Right lobe of liver (tissue), 6 donors: ENCODE measurements around the gene KL. TPM values are rescaled to one million over a fixed set of nuclear protein-coding genes. Genes with fewer than 3 reads are reported as not detected.

Source experiments
- ATAC-seq, 4 donors: fragments of 200-7000 bp; cut with Tn5 transposase; one replicate each; pipeline ENCODE4 v1.9.1; 2020; ENCODE audit warnings: mild to moderate bottlenecking in 4 of 4, moderate library complexity in 4 of 4
- DNase-seq, 3 donors: peaks; one replicate each; pipeline ENCODE4 v3.0.0-alpha.2; 2020
- H3K27ac ChIP-seq, 3 donors: fragments of 200-600 bp; one replicate each; pipeline ENCODE4 v1.8.0; 2022
- H3K27me3 ChIP-seq, 2 donors: fragments of 200-600 bp; one replicate each; pipeline ENCODE4 v1.8.0; 2022
- H3K36me3 ChIP-seq, 4 donors: fragments of 200-600 bp; sonication (generic) in 1 of 4; one replicate each; pipeline versions ENCODE4 v1.5.1 to v1.8.0; 2017 to 2022; ENCODE audit warnings: control low read depth in 1 of 4
- H3K4me1 ChIP-seq, 4 donors: fragments of 200-600 bp; sonication (generic) in 1 of 4; one replicate each; pipeline versions ENCODE4 v1.5.1 to v1.8.0; 2017 to 2022; ENCODE audit warnings: control low read depth in 1 of 4
- H3K4me3 ChIP-seq, 3 donors: fragments of 200-600 bp; one replicate each; pipeline ENCODE4 v1.8.0; 2022
- H3K9me3 ChIP-seq, 4 donors: fragments of 200-600 bp; sonication (generic) in 1 of 4; one replicate each; pipeline versions ENCODE4 v1.5.1 to v1.8.0; 2017 to 2022; ENCODE audit warnings: control low read depth in 1 of 4
- CTCF ChIP-seq, 4 donors: fragments of 200-600 bp in 3 of 4; fragments of 450-650 bp in 1 of 4; IDR thresholded peaks; one replicate each; pipeline versions ENCODE4 v1.5.1 to v1.8.0; 2016 to 2022; ENCODE audit warnings: antibody characterized with exemption in 4 of 4, mild to moderate bottlenecking in 2 of 4
- POLR2A ChIP-seq: fragments of 450-650 bp; IDR thresholded peaks from one replicate; pipeline ENCODE4 v1.6.1; 2017; ENCODE audit warnings: antibody characterized with exemption, mild to moderate bottlenecking
- WGBS: methylation state at CpG from one replicate; pipeline ENCODE4 v1.1.6; 2018; ENCODE audit warnings: low coverage, low lambda C conversion rate; ENCODE audit not compliant: insufficient coverage; ENCODE audit errors: missing lambda C conversion rate; 5-methylcytosine and 5-hydroxymethylcytosine counted together
- intact Hi-C, 2 donors: fragments of 100-400 bp; cut with DNase I; formaldehyde crosslinking; loops; one replicate each; pipeline versions ENCODE4 v1.11.2 to v1.14.1; 2022
- total RNA-seq, 6 experiments: library from RNA; depleted of rRNA in 2 of 6; stranded (reverse); fragments of >200 nt in 2 of 6; fragmentation: NEBNext Ultra II Directional in 3 of 6; extraction: Animal tissue kit (Norgen Biotek cat#: 25700) in 3 of 6; gene quantifications; one replicate each; pipeline versions ENCODE4 v1.1.0 to v1.2.4, GENCODE V29; 2016 to 2023
- donor health status: DM: no; HTN: yes; CAD: no.
- donor health status: DM: no; HTN: no; CAD: no.
- donor health status: DM: no; HTN: no; CAD: no.
- donor health status: DM: no; HTN: yes; CAD: no.
- donor health status: DM: no; HTN: yes; CAD: no.

KL gene
- total RNA-seq, 6 experiments from 2014 or later = 0.09 to 1.2 (median 0.39) TPM

- 43% methylated on average over 14 of the region's 14 CpGs for WGBS
Measured at GRCh38 chr13:33033051-33033812, 17.0 kb downstream of the KL start.

GRCh38 chr13:33033986-33034385, 17.8 kb downstream of the KL start:
- Histone ChIP-seq H3K9me3 (no peaks in the 10 kb centered on the region), H3K27ac (no peak overlapping the region), H3K4me3 (no peak overlapping the region), H3K27me3 (no peaks in the 10 kb centered on the region), H3K36me3 (no peaks in the 10 kb centered on the region), H3K4me1 (no peaks in the 10 kb centered on the region)
- ATAC-seq = no peak
- intact Hi-C loops = no loop called here
- no peak for TF ChIP-seq POLR2A
- no peak for TF ChIP-seq CTCF (IDR thresholded peaks at IDR 0.05)
- DNase-seq = no peak

More at GRCh38 chr13:33033051-33033812, 17.0 kb downstream of the KL start:
- Histone ChIP-seq H3K36me3 (no peaks in the 10 kb centered on the region), H3K4me1 (no peaks in the 10 kb centered on the region), H3K9me3 (no peaks in the 10 kb centered on the region), H3K27ac (no peak overlapping the region), H3K4me3 (no peak overlapping the region), H3K27me3 (no peaks in the 10 kb centered on the region)
- no peak for ATAC-seq
- intact Hi-C loops = no loop called here
- DNase-seq = no peak
- no peak for TF ChIP-seq POLR2A
- TF ChIP-seq CTCF (IDR thresholded peaks at IDR 0.05) = no peak

DNA sequence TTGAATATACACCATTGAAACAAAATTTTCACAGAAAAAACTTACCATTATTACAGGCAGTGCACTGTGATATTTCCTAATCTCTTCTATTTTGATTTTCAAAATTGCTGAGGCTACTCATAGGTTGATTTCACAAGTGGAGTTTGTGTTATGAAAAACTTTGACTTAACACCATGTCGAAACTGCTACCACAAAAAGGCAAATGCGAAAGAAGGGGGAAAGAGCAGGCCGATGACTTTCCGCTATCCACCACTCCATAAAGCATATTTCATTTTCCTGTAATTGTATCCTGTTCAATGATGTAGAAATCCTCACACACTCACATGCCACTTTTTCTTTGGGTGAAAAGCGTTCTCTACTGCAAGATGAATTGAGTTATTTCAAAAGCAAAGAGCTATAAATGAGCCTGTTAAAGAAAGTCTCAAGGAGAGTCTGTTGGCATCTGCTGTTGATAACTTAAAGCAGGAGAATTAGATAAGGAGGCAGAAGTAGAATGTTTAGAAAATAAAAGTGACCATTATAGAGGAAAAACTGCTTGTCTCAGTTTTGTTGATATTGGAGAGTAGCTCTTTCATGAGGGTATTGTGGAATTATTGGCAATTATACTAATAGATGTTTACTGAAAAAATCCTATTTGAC, 18.8 kb downstream of the KL start:
- Histone ChIP-seq H3K36me3 (no peaks in the 10 kb centered on the region), H3K4me3 (no peak overlapping the region), H3K4me1 (no peaks in the 10 kb centered on the region), H3K27me3 (no peaks in the 10 kb centered on the region), H3K27ac (no peak overlapping the region), H3K9me3 (no peaks in the 10 kb centered on the region)
- DNase-seq (no peak), ATAC-seq (no peak)
- intact Hi-C loops = no loop called here
- WGBS = 77% methylated on average over 5 of the region's 5 CpGs
- TF ChIP-seq CTCF (IDR thresholded peaks at IDR 0.05) (no peak), POLR2A (no peak)

- no peaks in the 10 kb centered on the region for H3K27me3 ChIP-seq
- no peak for ATAC-seq
- H3K9me3 ChIP-seq = no peaks in the 10 kb centered on the region
- 88% methylated on average over 1 of the region's 1 CpG for WGBS
- no peak for DNase-seq
- H3K27ac ChIP-seq = no peak overlapping the region
- no peak overlapping the region for H3K4me3 ChIP-seq
- H3K4me1 ChIP-seq = no peaks in the 10 kb centered on the region
- no peaks in the 10 kb centered on the region for H3K36me3 ChIP-seq
- intact Hi-C loops = no loop called here
- TF ChIP-seq POLR2A (no peak), CTCF (IDR thresholded peaks at IDR 0.05) (no peak)
Measured at GRCh38 chr13:33037673-33038072, 21.4 kb downstream of the KL start.
